ENCODE data around the gene AKNA. TPM values are rescaled to one million over a fixed set of nuclear protein-coding genes. Genes with fewer than 3 reads are reported as not detected.

The AKNA gene
- total RNA-seq, 1 donor from 2014 or later: 14.0 TPM

- Mint-ChIP-seq H3K9me3 (no peaks in the 10 kb centered on the region), H3K27me3 (no peaks in the 10 kb centered on the region), H3K4me3 (no peak overlapping the region), H3K4me1 (ENCODE audit: unreplicated experiment) (no peaks in the 10 kb centered on the region), H3K27ac (no peak overlapping the region), H3K36me3 (peaks cover 8% of the 10 kb centered on the region)
- DNase-seq (ENCODE audit: extremely low spot score, unreplicated experiment): no peak
- TF ChIP-seq CTCF (conservative IDR thresholded peaks at IDR 0.05): no peak
Measured at GRCh38 chr9:114367772-114368569, 19.8 kb downstream of the AKNA start.

- H3K4me3 Mint-ChIP-seq: no peak overlapping the region
- DNase-seq (ENCODE audit: extremely low spot score, unreplicated experiment): no peak
- no peaks in the 10 kb centered on the region for H3K4me1 Mint-ChIP-seq (ENCODE audit: unreplicated experiment)
- H3K9me3 Mint-ChIP-seq: no peaks in the 10 kb centered on the region
- no peaks in the 10 kb centered on the region for H3K27me3 Mint-ChIP-seq
- H3K27ac Mint-ChIP-seq: no peak overlapping the region
- no peak for TF ChIP-seq CTCF (conservative IDR thresholded peaks at IDR 0.05)
- H3K36me3 Mint-ChIP-seq: peaks cover 8% of the 10 kb centered on the region
Measured at GRCh38 chr9:114367366-114367765, 20.4 kb downstream of the AKNA start.

- H3K4me3 Mint-ChIP-seq: no peak overlapping the region
Measured at GRCh38 chr9:114366334-114367128, 21.3 kb downstream of the AKNA start.

GRCh38 chr9:114365194-114365593 lies 22.6 kb downstream of the AKNA start:
- no peaks in the 10 kb centered on the region for H3K4me1 Mint-ChIP-seq (ENCODE audit: unreplicated experiment)

More at GRCh38 chr9:114366334-114367128, 21.3 kb downstream of the AKNA start:
- TF ChIP-seq CTCF (conservative IDR thresholded peaks at IDR 0.05): no peak
- no peaks in the 10 kb centered on the region for H3K9me3 Mint-ChIP-seq
- no peak overlapping the region for H3K27ac Mint-ChIP-seq
- H3K27me3 Mint-ChIP-seq: no peaks in the 10 kb centered on the region
- no peaks in the 10 kb centered on the region for H3K4me1 Mint-ChIP-seq (ENCODE audit: unreplicated experiment)
- DNase-seq (ENCODE audit: extremely low spot score, unreplicated experiment): no peak
- H3K36me3 Mint-ChIP-seq: peaks cover 8% of the 10 kb centered on the region

More at GRCh38 chr9:114365194-114365593, 22.6 kb downstream of the AKNA start:
- Mint-ChIP-seq H3K9me3 (no peaks in the 10 kb centered on the region), H3K27me3 (no peaks in the 10 kb centered on the region), H3K4me3 (no peak overlapping the region), H3K36me3 (peaks cover 18% of the 10 kb centered on the region), H3K27ac (no peak overlapping the region)
- DNase-seq (ENCODE audit: extremely low spot score, unreplicated experiment): no peak
- TF ChIP-seq CTCF (conservative IDR thresholded peaks at IDR 0.05): no peak

All from type B pancreatic cell (in vitro differentiated cells).